ENCODE measurements around the gene FANCI. TPM values are rescaled to one million over a fixed set of nuclear protein-coding genes. Genes with fewer than 3 reads are reported as not detected.
A peak's percentile ranks its signal among the peaks of the same experiment; 100 is the strongest.

FANCI gene
- total and polyA plus RNA-seq, 2 experiments from 2014 or later = 63.6 to 66.8 TPM

- H3K27me3 Mint-ChIP-seq (ENCODE audit: insufficient read depth, low read depth, poor library complexity) = peaks cover 44% of the 10 kb centered on the region
- Histone ChIP-seq H3K36me3 (ENCODE audit: insufficient read depth) (no peaks in the 10 kb centered on the region), H3K27me3 (ENCODE audit: insufficient read depth) (peaks cover 53% of the 10 kb centered on the region), H3F3A (replicated peaks; ENCODE audit: low read depth) (no peaks in the 10 kb centered on the region), H3K4me3 (no peak overlapping the region), H3K4me1 (ENCODE audit: insufficient read depth) (no peaks in the 10 kb centered on the region), H3K79me2 (replicated peaks; ENCODE audit: insufficient read depth) (no peaks in the 10 kb centered on the region), H4K20me1 (replicated peaks; ENCODE audit: insufficient read depth) (no peaks in the 10 kb centered on the region; the same call in 1 of the 2 replicates), H3K4me2 (no peak overlapping the region), H3K9me2 (ENCODE audit: insufficient read depth) (no peaks in the 10 kb centered on the region), H3K27ac (ENCODE audit: low read depth) (no peak overlapping the region), H2AFZ (no peak overlapping the region)
- DNase-seq (ENCODE audit: low spot score) (no peak), ATAC-seq (no peak)
- H3K9me3 Mint-ChIP-seq = no peaks in the 10 kb centered on the region
- H3K27ac Mint-ChIP-seq = no peak overlapping the region
- no peak overlapping the region for H3K4me3 Mint-ChIP-seq
- H3K4me1 Mint-ChIP-seq = no peaks in the 10 kb centered on the region; the same call in 1 of the 3 replicates
- TF ChIP-seq EZH2 (IDR thresholded peaks at IDR 0.05; ENCODE audit: low read depth, unreplicated experiment) (no peak), ZNF462 (CRISPR knock-in tag; IDR thresholded peaks at IDR 0.05) (no peak)
- no peaks in the 10 kb centered on the region for H3K36me3 Mint-ChIP-seq (ENCODE audit: low read depth)
Observed at GRCh38 chr15:89353991-89354390, 110.2 kb downstream of the FANCI start.

- Histone ChIP-seq H4K20me1 (replicated peaks; ENCODE audit: insufficient read depth) (peaks cover 10% of the 10 kb centered on the region), H2AFZ (no peak overlapping the region), H3K4me3 (no peak overlapping the region), H3K27ac (ENCODE audit: low read depth) (no peak overlapping the region), H3K9me2 (ENCODE audit: insufficient read depth) (no peaks in the 10 kb centered on the region), H3K27me3 (ENCODE audit: insufficient read depth) (peaks cover 81% of the 10 kb centered on the region), H3K79me2 (replicated peaks; ENCODE audit: insufficient read depth) (no peaks in the 10 kb centered on the region), H3F3A (replicated peaks; ENCODE audit: low read depth) (peaks cover 8% of the 10 kb centered on the region; the same call in 1 of the 2 replicates), H3K36me3 (ENCODE audit: insufficient read depth) (no peaks in the 10 kb centered on the region), H3K4me2 (no peak overlapping the region), H3K4me1 (ENCODE audit: insufficient read depth) (peaks cover 18% of the 10 kb centered on the region; the same call in 1 of the 2 replicates)
- H3K4me3 Mint-ChIP-seq = no peak overlapping the region
- peaks cover 18% of the 10 kb centered on the region for H3K4me1 Mint-ChIP-seq
- H3K36me3 Mint-ChIP-seq (ENCODE audit: low read depth) = peaks cover 3% of the 10 kb centered on the region; the same call in 1 of the 3 replicates
- TF ChIP-seq CTCF (conservative IDR thresholded peaks at IDR 0.05; ENCODE audit: low read depth in 2 of 2) = peak; percentile 59 to 70
- TF ChIP-seq EZH2 (IDR thresholded peaks at IDR 0.05; ENCODE audit: low read depth, unreplicated experiment) = no peak
- TF ChIP-seq REST (IDR thresholded peaks at IDR 0.05; ENCODE audit: unreplicated experiment) = no peak
- peaks cover 70% of the 10 kb centered on the region for H3K27me3 Mint-ChIP-seq (ENCODE audit: insufficient read depth, low read depth, poor library complexity)
- peak; percentile 41 for DNase-seq (ENCODE audit: low spot score)
- no peak overlapping the region for H3K27ac Mint-ChIP-seq
- ATAC-seq = no peak
- H3K9me3 Mint-ChIP-seq = no peaks in the 10 kb centered on the region
Observed at GRCh38 chr15:89356634-89357298, 113.0 kb downstream of the FANCI start.

All from GM23338 (cell line).